Activated naive CD4-positive, alpha-beta T cell treated with anti-CD3 and anti-CD28 coated beads, Interleukin-2, amount 10 ng/mL, durations not matched to agents 7 days and 5 days (primary cell): ENCODE measurements around the gene UMODL1.

Experiments
- CTCF ChIA-PET: fragments of 350-600 bp; sonication (Branson Sonifier 250); formaldehyde crosslinking; loops from one replicate; lab custom pipeline; 2021; ENCODE audit warnings: antibody characterized with exemption; lab: Charles Lee
- DNase-seq: peaks from one replicate; pipeline ENCODE4 v3.0.0-alpha.2; 2020
- H3K27ac Mint-ChIP-seq: one replicate; pipeline ENCODE4 v1.8.0; 2021; ENCODE audit warnings: mild to moderate bottlenecking, moderate library complexity, mixed read lengths
- H3K27me3 Mint-ChIP-seq: one replicate; pipeline ENCODE4 v1.8.0; 2021; ENCODE audit warnings: mild to moderate bottlenecking, mixed read lengths
- H3K36me3 Mint-ChIP-seq: one replicate; pipeline ENCODE4 v1.8.0; 2021; ENCODE audit warnings: mixed read lengths
- H3K4me1 Mint-ChIP-seq: one replicate; pipeline ENCODE4 v1.8.0; 2021; ENCODE audit warnings: mixed read lengths
- H3K4me3 Mint-ChIP-seq: one replicate; pipeline ENCODE4 v1.8.0; 2021; ENCODE audit warnings: mild to moderate bottlenecking, moderate library complexity, mixed read lengths
- H3K9me3 Mint-ChIP-seq: one replicate; pipeline ENCODE4 v1.8.0; 2021; ENCODE audit warnings: mixed read lengths

The UMODL1 gene

GRCh38 chr21:42154237-42155044, 83.3 kb downstream of the UMODL1 start:
- H3K4me3 Mint-ChIP-seq = no peak overlapping the region
- no peaks in the 10 kb centered on the region for H3K36me3 Mint-ChIP-seq
- no peaks in the 10 kb centered on the region for H3K9me3 Mint-ChIP-seq
- H3K27ac Mint-ChIP-seq = no peak overlapping the region
- no peak for DNase-seq
- H3K4me1 Mint-ChIP-seq = no peaks in the 10 kb centered on the region
- H3K27me3 Mint-ChIP-seq = peaks cover 42% of the 10 kb centered on the region
- CTCF ChIA-PET = interaction anchor here (0.8 to 1.1 kb wide), 3 partner anchors 9 to 104 kb away, joined by 3 to 4 read pairs (median 3); no protein-coding TSS in a partner anchor

GRCh38 chr21:42155045-42155855, 84.1 kb downstream of the UMODL1 start:
- CTCF ChIA-PET = interaction anchor here (1.0 to 2.5 kb wide), 4 partner anchors 10 to 104 kb away, joined by 3 to 10 read pairs (median 5); no protein-coding TSS in a partner anchor
- no peaks in the 10 kb centered on the region for H3K36me3 Mint-ChIP-seq
- H3K27me3 Mint-ChIP-seq = peaks cover 44% of the 10 kb centered on the region
- no peaks in the 10 kb centered on the region for H3K9me3 Mint-ChIP-seq
- H3K4me1 Mint-ChIP-seq = peaks cover 2% of the 10 kb centered on the region
- no peak for DNase-seq
- no peak overlapping the region for H3K27ac Mint-ChIP-seq
- no peak overlapping the region for H3K4me3 Mint-ChIP-seq

- Mint-ChIP-seq H3K4me3 (no peak overlapping the region), H3K27me3 (peaks cover 40% of the 10 kb centered on the region), H3K9me3 (no peaks in the 10 kb centered on the region), H3K27ac (no peak overlapping the region), H3K4me1 (peaks cover 14% of the 10 kb centered on the region), H3K36me3 (no peaks in the 10 kb centered on the region)
- no peak for DNase-seq
- CTCF ChIA-PET = interaction anchor here (2.0 to 2.5 kb wide), 3 partner anchors 9 to 102 kb away, joined by 7 to 10 read pairs (median 7); no protein-coding TSS in a partner anchor
Observed at GRCh38 chr21:42156690-42157605, 85.8 kb downstream of the UMODL1 start.

- DNase-seq = no peak
- H3K36me3 Mint-ChIP-seq = no peaks in the 10 kb centered on the region
- no peak overlapping the region for H3K4me3 Mint-ChIP-seq
- H3K9me3 Mint-ChIP-seq = no peaks in the 10 kb centered on the region
- H3K27ac Mint-ChIP-seq = no peak overlapping the region
- H3K27me3 Mint-ChIP-seq = peaks cover 33% of the 10 kb centered on the region
- CTCF ChIA-PET = interaction anchor here (0.6 to 2.5 kb wide), 5 partner anchors 10 to 142 kb away, joined by 3 to 10 read pairs (median 7); no protein-coding TSS in a partner anchor
- peaks cover 22% of the 10 kb centered on the region for H3K4me1 Mint-ChIP-seq
Observed at GRCh38 chr21:42157606-42158310, 86.6 kb downstream of the UMODL1 start.

GRCh38 chr21:42158846-42159245, 87.7 kb downstream of the UMODL1 start:
- Mint-ChIP-seq H3K4me1 (peaks cover 27% of the 10 kb centered on the region), H3K27me3 (peaks cover 24% of the 10 kb centered on the region), H3K27ac (no peak overlapping the region)

GRCh38 chr21:42159560-42160110, 88.5 kb downstream of the UMODL1 start:
- CTCF ChIA-PET = interaction anchor here (1.2 to 3.4 kb wide), 3 partner anchors 12 to 101 kb away, joined by 3 to 17 read pairs (median 3); no protein-coding TSS in a partner anchor
- Mint-ChIP-seq H3K4me3 (no peak overlapping the region), H3K27me3 (peaks cover 21% of the 10 kb centered on the region), H3K9me3 (no peaks in the 10 kb centered on the region), H3K36me3 (no peaks in the 10 kb centered on the region), H3K4me1 (peaks cover 31% of the 10 kb centered on the region), H3K27ac (no peak overlapping the region)
- no peak for DNase-seq

More at GRCh38 chr21:42158846-42159245, 87.7 kb downstream of the UMODL1 start:
- H3K9me3 Mint-ChIP-seq = no peaks in the 10 kb centered on the region
- H3K4me3 Mint-ChIP-seq = no peak overlapping the region
- no peak for DNase-seq
- CTCF ChIA-PET = interaction anchor here (0.8 to 3.4 kb wide), 4 partner anchors 9 to 102 kb away, joined by 3 to 17 read pairs (median 3); no protein-coding TSS in a partner anchor
- no peaks in the 10 kb centered on the region for H3K36me3 Mint-ChIP-seq

- Mint-ChIP-seq H3K9me3 (no peaks in the 10 kb centered on the region), H3K36me3 (no peaks in the 10 kb centered on the region), H3K4me1 (peaks cover 34% of the 10 kb centered on the region), H3K4me3 (no peak overlapping the region), H3K27me3 (peaks cover 21% of the 10 kb centered on the region), H3K27ac (no peak overlapping the region)
- CTCF ChIA-PET = interaction anchor here (1.2 to 3.4 kb wide), 3 partner anchors 12 to 100 kb away, joined by 3 to 17 read pairs (median 3); no protein-coding TSS in a partner anchor
- DNase-seq = no peak
Observed at GRCh38 chr21:42160111-42160721, 89.1 kb downstream of the UMODL1 start.

GRCh38 chr21:42160765-42161164, 89.6 kb downstream of the UMODL1 start:
- CTCF ChIA-PET = interaction anchor here (3.4 kb wide), 1 partner anchor 98 kb away, joined by 17 read pairs; no protein-coding TSS in a partner anchor
- Mint-ChIP-seq H3K27ac (no peak overlapping the region), H3K36me3 (no peaks in the 10 kb centered on the region), H3K4me1 (peaks cover 34% of the 10 kb centered on the region), H3K4me3 (no peak overlapping the region), H3K9me3 (no peaks in the 10 kb centered on the region), H3K27me3 (peaks cover 21% of the 10 kb centered on the region)
- no peak for DNase-seq

GRCh38 chr21:42161401-42161955, 90.4 kb downstream of the UMODL1 start:
- H3K27ac Mint-ChIP-seq = peak overlapping the region; percentile 46
- peaks cover 21% of the 10 kb centered on the region for H3K27me3 Mint-ChIP-seq
- no peak overlapping the region for H3K4me3 Mint-ChIP-seq
- no peak for DNase-seq
- H3K36me3 Mint-ChIP-seq = no peaks in the 10 kb centered on the region
- CTCF ChIA-PET = interaction anchor here (3.4 to 7.7 kb wide), 2 partner anchors 98 to 100 kb away, joined by 17 to 135 read pairs; no protein-coding TSS in a partner anchor
- peaks cover 34% of the 10 kb centered on the region for H3K4me1 Mint-ChIP-seq
- H3K9me3 Mint-ChIP-seq = no peaks in the 10 kb centered on the region

- Mint-ChIP-seq H3K36me3 (no peaks in the 10 kb centered on the region), H3K27ac (peak overlapping the region; percentile 46)
- DNase-seq = peak; percentile 58
Observed at GRCh38 chr21:42161956-42162681, 91.0 kb downstream of the UMODL1 start.

GRCh38 chr21:42162831-42163510, 91.9 kb downstream of the UMODL1 start:
- H3K4me3 Mint-ChIP-seq = no peak overlapping the region
- peaks cover 34% of the 10 kb centered on the region for H3K4me1 Mint-ChIP-seq
- peaks cover 13% of the 10 kb centered on the region for H3K27me3 Mint-ChIP-seq
- CTCF ChIA-PET = interaction anchor here (1.2 to 7.7 kb wide), 5 partner anchors 11 to 132 kb away, joined by 3 to 135 read pairs (median 10); no protein-coding TSS in a partner anchor
- DNase-seq = peak; percentile 34
- H3K27ac Mint-ChIP-seq = peak overlapping the region; percentile 51
- H3K9me3 Mint-ChIP-seq = no peaks in the 10 kb centered on the region
- H3K36me3 Mint-ChIP-seq = no peaks in the 10 kb centered on the region

More at GRCh38 chr21:42161956-42162681, 91.0 kb downstream of the UMODL1 start:
- CTCF ChIA-PET = interaction anchor here (7.7 kb wide), 1 partner anchor 99 kb away, joined by 135 read pairs; no protein-coding TSS in a partner anchor
- Mint-ChIP-seq H3K27me3 (peaks cover 17% of the 10 kb centered on the region), H3K4me1 (peaks cover 34% of the 10 kb centered on the region), H3K9me3 (no peaks in the 10 kb centered on the region), H3K4me3 (no peak overlapping the region)
